GM12878 (cell line): ENCODE data around the gene COL4A1. TPM values are rescaled to one million over a fixed set of nuclear protein-coding genes. Genes with fewer than 3 reads are reported as not detected.

Experiments
- ATAC-seq: fragments of 200-7000 bp; cut with Tn5 transposase; 3 replicates; pipeline ENCODE4 v1.9.1; 2020; ENCODE audit warnings: mild to moderate bottlenecking, moderate library complexity
- BruUV-seq: library from RNA; stranded (reverse); fragments of 400-500 nt; replicated peaks from 2 replicates; lab custom pipeline; 2021; lab: Mats Ljungman, UMichigan
- CTCF ChIA-PET: fragments of 300-600 bp; sonication (Branson Sonifier 250); formaldehyde crosslinking; extraction: SDS; loops from one replicate; lab custom pipeline; 2021; ENCODE audit warnings: inconsistent platforms; lab: Yijun Ruan, JAX
- POLR2A ChIA-PET: fragments of 350-600 bp; formaldehyde crosslinking; extraction: SDS; loops from one replicate; lab custom pipeline; 2021; ENCODE audit warnings: inconsistent platforms; lab: Charles Lee
- RAD21 ChIA-PET: fragments of 300-600 bp; sonication (Branson Sonifier 250); formaldehyde crosslinking; loops from one replicate; lab custom pipeline; 2023; ENCODE audit warnings: antibody characterized with exemption; ENCODE audit not compliant: unreplicated experiment; lab: Charles Lee
- SMC1A ChIA-PET: fragments of 300-600 bp; sonication (Branson Sonifier 250); formaldehyde crosslinking; loops from one replicate; lab custom pipeline; 2023; ENCODE audit not compliant: unreplicated experiment, uncharacterized antibody; lab: Charles Lee
- DNase-seq: peaks from one replicate; pipeline ENCODE4 v3.0.0-alpha.2; 2011; ENCODE audit warnings: low read depth, low spot score
- FAIRE-seq: peaks from 3 replicates; lab custom pipeline; 2011; peaks lifted over from hg19 to GRCh38; lab: Jason Lieb, UNC
- H2AFZ ChIP-seq: 2 replicates; pipeline ENCODE4 v1.6.0; 2011; ENCODE audit warnings: low read depth, low read length, control low read depth; ENCODE audit not compliant: control insufficient read depth
- H3K27ac ChIP-seq: 2 replicates; pipeline ENCODE4 v1.5.1; 2011; ENCODE audit warnings: control low read depth; ENCODE audit not compliant: control insufficient read depth, insufficient read depth
- H3K27me3 ChIP-seq, 2 experiments: replicated peaks in 1 of 2; 2 replicates each; pipeline versions ENCODE4 v1.6.0 to v1.6.1; 2011; ENCODE audit warnings: low read length in 1 of 2; ENCODE audit not compliant: control insufficient read depth in 2 of 2, insufficient read depth in 2 of 2
- H3K36me3 ChIP-seq, 2 experiments: 2 replicates each; pipeline ENCODE4 v1.5.1; 2011; ENCODE audit warnings: low read length in 1 of 2; ENCODE audit not compliant: control insufficient read depth in 2 of 2, insufficient read depth in 2 of 2
- H3K4me1 ChIP-seq: 2 replicates; pipeline ENCODE4 v1.6.1; 2011; ENCODE audit warnings: mild to moderate bottlenecking, low read length, moderate library complexity, mixed read lengths; ENCODE audit not compliant: control insufficient read depth, insufficient read depth
- H3K4me2 ChIP-seq: 2 replicates; pipeline ENCODE4 v1.6.0; 2011; ENCODE audit warnings: control low read depth; ENCODE audit not compliant: control insufficient read depth, insufficient read depth
- H3K4me3 ChIP-seq: fragments of 200-600 bp; sonication (generic); 2 replicates; pipeline ENCODE4 v1.5.1; 2016
- H3K79me2 ChIP-seq: 2 replicates; pipeline ENCODE4 v1.6.0; 2011; ENCODE audit warnings: low read length; ENCODE audit not compliant: control insufficient read depth, insufficient read depth
- H3K9ac ChIP-seq: 2 replicates; pipeline ENCODE4 v1.8.0; 2011; ENCODE audit warnings: low read length, control low read depth, mixed read lengths; ENCODE audit not compliant: control insufficient read depth, insufficient read depth
- H3K9me3 ChIP-seq: replicated peaks from 3 replicates; pipeline ENCODE4 v1.5.1; 2011; ENCODE audit warnings: mild to moderate bottlenecking, low read length; ENCODE audit not compliant: control insufficient read depth, insufficient read depth
- H4K20me1 ChIP-seq: 2 replicates; pipeline ENCODE4 v1.6.0; 2011; ENCODE audit not compliant: control insufficient read depth, insufficient read depth
- CHD4 ChIP-seq: fragments of 200-600 bp; sonication (generic); IDR thresholded peaks from 2 replicates; pipeline ENCODE4 v1.6.1; 2016; ENCODE audit warnings: mild to moderate bottlenecking
- KLF5 ChIP-seq: fragments of 450-650 bp; IDR thresholded peaks from 2 replicates; pipeline ENCODE4 v1.6.1; 2014; ENCODE audit warnings: mild to moderate bottlenecking; ENCODE audit not compliant: partially characterized antibody
- MYC ChIP-seq: IDR thresholded peaks from 2 replicates; pipeline ENCODE4 v1.6.1; 2011; ENCODE audit warnings: mild to moderate bottlenecking, low read length, moderate library complexity, inconsistent platforms; ENCODE audit not compliant: insufficient read depth, insufficient replicate concordance, insufficient read length, severe bottlenecking
- RCOR1 ChIP-seq: conservative IDR thresholded peaks from 2 replicates; pipeline ENCODE4 v1.6.1; 2012; ENCODE audit warnings: low read depth, low read length, improper control_type of control experiment
- RUNX3 ChIP-seq: IDR thresholded peaks from 2 replicates; pipeline ENCODE4 v1.6.1; 2012; ENCODE audit warnings: low read length, inconsistent platforms
- SMAD1 ChIP-seq: fragments of 450-650 bp; IDR thresholded peaks from 2 replicates; pipeline ENCODE4 v1.6.1; 2018; ENCODE audit warnings: mild to moderate bottlenecking, low read depth; ENCODE audit not compliant: partially characterized antibody
- YY1 ChIP-seq: IDR thresholded peaks from 2 replicates; pipeline ENCODE4 v1.6.1; 2011; ENCODE audit warnings: low read depth, mild to moderate bottlenecking, low read length
- ZNF217 ChIP-seq: fragments of 450-650 bp; IDR thresholded peaks from 2 replicates; pipeline ENCODE4 v1.6.1; 2017; ENCODE audit warnings: antibody characterized with exemption, mild to moderate bottlenecking
- ZSCAN29 ChIP-seq: fragments of 450-650 bp; IDR thresholded peaks from 2 replicates; pipeline ENCODE4 v1.6.1; 2017; ENCODE audit warnings: mild to moderate bottlenecking, moderate library complexity
- WGBS: methylation state at CpG from one replicate; pipeline ENCODE4 v1.1.6; 2016; ENCODE audit warnings: low lambda C conversion rate; ENCODE audit not compliant: insufficient replicate concordance, insufficient coverage; ENCODE audit errors: missing lambda C conversion rate; 5-methylcytosine and 5-hydroxymethylcytosine counted together
- in situ Hi-C: fragments of 300-500 bp; cut with MboI; formaldehyde crosslinking; loops from 9 replicates; pipeline ENCODE4 v1.14.3; 2018; ENCODE audit warnings: mixed read lengths
- intact Hi-C: fragments of 100-400 bp; cut with micrococcal nuclease; formaldehyde crosslinking; loops from one replicate; pipeline ENCODE4 v1.14.2; 2022; ENCODE audit not compliant: unreplicated experiment
- polyA plus RNA-seq, 11 experiments: library from polyadenylated mRNA; depleted of rRNA in 4 of 11; unstranded in 6 of 11; stranded (reverse) in 5 of 11; fragments of >200 nt; fragmentation: Nextera tagmentation in 4 of 11; fragmentation: Illumina TruSeq in 1 of 11; extraction: Ambion mirVana in 4 of 11; extraction: Trizol in 1 of 11; gene quantifications; 1 replicate in 1 of 11; 2 replicates in 10 of 11; pipeline versions ENCODE4 v1.2.1 to v1.2.3, GENCODE V29; 2011 to 2016; ENCODE audit warnings: inconsistent platforms in 2 of 11, missing spikeins in 2 of 11, low read depth in 1 of 11
- total RNA-seq, 4 experiments: library from RNA; depleted of rRNA in 3 of 4; stranded (reverse); fragments of >200 nt in 3 of 4; fragmentation: Illumina TruSeq in 1 of 4; extraction: Trizol in 1 of 4; gene quantifications; 2 replicates each; pipeline versions ENCODE4 v1.2.1 to v1.2.3, GENCODE V29; 2013 to 2021
- TF ChIP-seq, protein P1 (sequence below): fragments of 450-650 bp; IDR thresholded peaks from 2 replicates; pipeline ENCODE4 v1.6.1; 2018; ENCODE audit warnings: borderline replicate concordance, mild to moderate bottlenecking; ENCODE audit not compliant: partially characterized antibody
- TF ChIP-seq, protein P2 (sequence below): fragments of 450-650 bp; IDR thresholded peaks from 2 replicates; pipeline ENCODE4 v1.6.1; 2017; ENCODE audit warnings: mild to moderate bottlenecking, moderate library complexity
- TF ChIP-seq, protein P3 (sequence below): fragments of 450-650 bp; IDR thresholded peaks from 2 replicates; pipeline ENCODE4 v1.6.1; 2017; ENCODE audit warnings: antibody characterized with exemption, mild to moderate bottlenecking, moderate library complexity
- TF ChIP-seq, protein P4 (sequence below): fragments of 450-650 bp; IDR thresholded peaks from 2 replicates; pipeline ENCODE4 v1.6.1; 2017; ENCODE audit warnings: borderline replicate concordance

Gene COL4A1
- total and polyA plus RNA-seq, 10 of the 15 experiments (the other 5 are each of a cell fraction or from before 2014, with no cell fraction given): 0.07 to 0.31 (median 0.13) TPM; not detected in 6

DNA sequence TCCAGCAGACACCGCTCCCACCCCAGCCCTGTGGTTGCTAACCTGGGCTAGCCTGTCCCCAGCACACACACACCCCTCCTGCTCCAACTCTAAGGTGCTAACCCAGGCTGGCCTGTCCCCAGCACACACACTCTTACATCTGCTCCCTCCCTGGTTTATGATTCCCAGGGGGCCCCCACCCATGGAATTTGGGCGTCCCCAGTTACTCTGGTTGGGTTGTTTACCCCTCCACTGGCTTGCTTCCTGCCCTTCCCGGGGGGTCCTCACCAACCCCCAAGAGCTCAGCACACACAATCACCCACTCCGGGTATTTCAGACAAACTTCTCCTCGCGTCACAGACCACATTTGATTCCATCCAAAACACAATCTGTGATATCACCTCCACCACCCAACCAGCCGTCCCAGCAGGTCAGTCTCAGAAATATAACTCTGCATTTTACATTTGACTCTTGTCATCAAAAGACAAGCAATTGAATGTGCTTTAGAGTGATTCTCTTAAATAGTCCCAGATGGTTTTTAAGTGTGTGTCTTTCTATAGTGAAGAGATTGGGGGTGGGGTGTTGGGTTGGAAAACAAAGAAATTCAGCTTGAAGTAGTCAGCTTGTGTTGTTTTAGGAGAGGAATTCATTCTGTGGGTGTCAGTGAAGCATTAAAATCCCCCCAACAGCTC lies 20.2 kb upstream of the COL4A1 start:
- RAD21 ChIA-PET: no interaction called here
- Histone ChIP-seq H3K27ac (no peak overlapping the region), H3K36me3 (no peaks in the 10 kb centered on the region), H3K4me3 (no peak overlapping the region), H3K79me2 (no peaks in the 10 kb centered on the region), H2AFZ (no peak overlapping the region), H3K4me2 (no peak overlapping the region), H3K9me3 (no peaks in the 10 kb centered on the region), H3K9ac (no peak overlapping the region), H3K4me1 (no peaks in the 10 kb centered on the region), H4K20me1 (no peaks in the 10 kb centered on the region), H3K27me3 (no peaks in the 10 kb centered on the region; a peak in 1 of 4 replicates)
- ATAC-seq (no peak), FAIRE-seq (no peak), DNase-seq (no peak)
- no TSS peak for BruUV-seq
- POLR2A ChIA-PET: no interaction called here
- intact Hi-C loops (no loop called here), in situ Hi-C loops (no loop called here)
- whole genome bisulfite sequencing: 7% methylated on average over 6 of the region's 7 CpGs
- CTCF ChIA-PET: interaction anchor here (1.0 kb wide), 1 partner anchor 27 kb away, joined by 3 read pairs; no protein-coding TSS in a partner anchor
- SMC1A ChIA-PET: interaction anchor here (1.0 kb wide), 1 partner anchor 15 kb away, joined by 4 read pairs; no protein-coding TSS in a partner anchor
- TF ChIP-seq, protein P1, sequence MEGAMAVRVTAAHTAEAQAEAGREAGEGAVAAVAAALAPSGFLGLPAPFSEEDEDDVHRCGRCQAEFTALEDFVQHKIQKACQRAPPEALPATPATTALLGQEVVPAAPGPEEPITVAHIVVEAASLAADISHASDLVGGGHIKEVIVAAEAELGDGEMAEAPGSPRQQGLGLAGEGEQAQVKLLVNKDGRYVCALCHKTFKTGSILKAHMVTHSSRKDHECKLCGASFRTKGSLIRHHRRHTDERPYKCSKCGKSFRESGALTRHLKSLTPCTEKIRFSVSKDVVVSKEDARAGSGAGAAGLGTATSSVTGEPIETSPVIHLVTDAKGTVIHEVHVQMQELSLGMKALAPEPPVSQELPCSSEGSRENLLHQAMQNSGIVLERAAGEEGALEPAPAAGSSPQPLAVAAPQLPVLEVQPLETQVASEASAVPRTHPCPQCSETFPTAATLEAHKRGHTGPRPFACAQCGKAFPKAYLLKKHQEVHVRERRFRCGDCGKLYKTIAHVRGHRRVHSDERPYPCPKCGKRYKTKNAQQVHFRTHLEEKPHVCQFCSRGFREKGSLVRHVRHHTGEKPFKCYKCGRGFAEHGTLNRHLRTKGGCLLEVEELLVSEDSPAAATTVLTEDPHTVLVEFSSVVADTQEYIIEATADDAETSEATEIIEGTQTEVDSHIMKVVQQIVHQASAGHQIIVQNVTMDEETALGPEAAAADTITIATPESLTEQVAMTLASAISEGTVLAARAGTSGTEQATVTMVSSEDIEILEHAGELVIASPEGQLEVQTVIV: no peak
- TF ChIP-seq CHD4 (no peak), SMAD1 (no peak), YY1 (no peak), RUNX3 (no peak), MYC (no peak), RCOR1 (no peak), ZNF217 (no peak), ZSCAN29 (no peak), KLF5 (no peak)
- TF ChIP-seq, protein P2, sequence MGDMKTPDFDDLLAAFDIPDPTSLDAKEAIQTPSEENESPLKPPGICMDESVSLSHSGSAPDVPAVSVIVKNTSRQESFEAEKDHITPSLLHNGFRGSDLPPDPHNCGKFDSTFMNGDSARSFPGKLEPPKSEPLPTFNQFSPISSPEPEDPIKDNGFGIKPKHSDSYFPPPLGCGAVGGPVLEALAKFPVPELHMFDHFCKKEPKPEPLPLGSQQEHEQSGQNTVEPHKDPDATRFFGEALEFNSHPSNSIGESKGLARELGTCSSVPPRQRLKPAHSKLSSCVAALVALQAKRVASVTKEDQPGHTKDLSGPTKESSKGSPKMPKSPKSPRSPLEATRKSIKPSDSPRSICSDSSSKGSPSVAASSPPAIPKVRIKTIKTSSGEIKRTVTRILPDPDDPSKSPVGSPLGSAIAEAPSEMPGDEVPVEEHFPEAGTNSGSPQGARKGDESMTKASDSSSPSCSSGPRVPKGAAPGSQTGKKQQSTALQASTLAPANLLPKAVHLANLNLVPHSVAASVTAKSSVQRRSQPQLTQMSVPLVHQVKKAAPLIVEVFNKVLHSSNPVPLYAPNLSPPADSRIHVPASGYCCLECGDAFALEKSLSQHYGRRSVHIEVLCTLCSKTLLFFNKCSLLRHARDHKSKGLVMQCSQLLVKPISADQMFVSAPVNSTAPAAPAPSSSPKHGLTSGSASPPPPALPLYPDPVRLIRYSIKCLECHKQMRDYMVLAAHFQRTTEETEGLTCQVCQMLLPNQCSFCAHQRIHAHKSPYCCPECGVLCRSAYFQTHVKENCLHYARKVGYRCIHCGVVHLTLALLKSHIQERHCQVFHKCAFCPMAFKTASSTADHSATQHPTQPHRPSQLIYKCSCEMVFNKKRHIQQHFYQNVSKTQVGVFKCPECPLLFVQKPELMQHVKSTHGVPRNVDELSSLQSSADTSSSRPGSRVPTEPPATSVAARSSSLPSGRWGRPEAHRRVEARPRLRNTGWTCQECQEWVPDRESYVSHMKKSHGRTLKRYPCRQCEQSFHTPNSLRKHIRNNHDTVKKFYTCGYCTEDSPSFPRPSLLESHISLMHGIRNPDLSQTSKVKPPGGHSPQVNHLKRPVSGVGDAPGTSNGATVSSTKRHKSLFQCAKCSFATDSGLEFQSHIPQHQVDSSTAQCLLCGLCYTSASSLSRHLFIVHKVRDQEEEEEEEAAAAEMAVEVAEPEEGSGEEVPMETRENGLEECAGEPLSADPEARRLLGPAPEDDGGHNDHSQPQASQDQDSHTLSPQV: no peak
- TF ChIP-seq, protein P3, sequence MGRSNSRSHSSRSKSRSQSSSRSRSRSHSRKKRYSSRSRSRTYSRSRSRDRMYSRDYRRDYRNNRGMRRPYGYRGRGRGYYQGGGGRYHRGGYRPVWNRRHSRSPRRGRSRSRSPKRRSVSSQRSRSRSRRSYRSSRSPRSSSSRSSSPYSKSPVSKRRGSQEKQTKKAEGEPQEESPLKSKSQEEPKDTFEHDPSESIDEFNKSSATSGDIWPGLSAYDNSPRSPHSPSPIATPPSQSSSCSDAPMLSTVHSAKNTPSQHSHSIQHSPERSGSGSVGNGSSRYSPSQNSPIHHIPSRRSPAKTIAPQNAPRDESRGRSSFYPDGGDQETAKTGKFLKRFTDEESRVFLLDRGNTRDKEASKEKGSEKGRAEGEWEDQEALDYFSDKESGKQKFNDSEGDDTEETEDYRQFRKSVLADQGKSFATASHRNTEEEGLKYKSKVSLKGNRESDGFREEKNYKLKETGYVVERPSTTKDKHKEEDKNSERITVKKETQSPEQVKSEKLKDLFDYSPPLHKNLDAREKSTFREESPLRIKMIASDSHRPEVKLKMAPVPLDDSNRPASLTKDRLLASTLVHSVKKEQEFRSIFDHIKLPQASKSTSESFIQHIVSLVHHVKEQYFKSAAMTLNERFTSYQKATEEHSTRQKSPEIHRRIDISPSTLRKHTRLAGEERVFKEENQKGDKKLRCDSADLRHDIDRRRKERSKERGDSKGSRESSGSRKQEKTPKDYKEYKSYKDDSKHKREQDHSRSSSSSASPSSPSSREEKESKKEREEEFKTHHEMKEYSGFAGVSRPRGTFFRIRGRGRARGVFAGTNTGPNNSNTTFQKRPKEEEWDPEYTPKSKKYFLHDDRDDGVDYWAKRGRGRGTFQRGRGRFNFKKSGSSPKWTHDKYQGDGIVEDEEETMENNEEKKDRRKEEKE: no peak
- TF ChIP-seq, protein P4, sequence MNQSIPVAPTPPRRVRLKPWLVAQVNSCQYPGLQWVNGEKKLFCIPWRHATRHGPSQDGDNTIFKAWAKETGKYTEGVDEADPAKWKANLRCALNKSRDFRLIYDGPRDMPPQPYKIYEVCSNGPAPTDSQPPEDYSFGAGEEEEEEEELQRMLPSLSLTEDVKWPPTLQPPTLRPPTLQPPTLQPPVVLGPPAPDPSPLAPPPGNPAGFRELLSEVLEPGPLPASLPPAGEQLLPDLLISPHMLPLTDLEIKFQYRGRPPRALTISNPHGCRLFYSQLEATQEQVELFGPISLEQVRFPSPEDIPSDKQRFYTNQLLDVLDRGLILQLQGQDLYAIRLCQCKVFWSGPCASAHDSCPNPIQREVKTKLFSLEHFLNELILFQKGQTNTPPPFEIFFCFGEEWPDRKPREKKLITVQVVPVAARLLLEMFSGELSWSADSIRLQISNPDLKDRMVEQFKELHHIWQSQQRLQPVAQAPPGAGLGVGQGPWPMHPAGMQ: no peak
